B cell (primary cell): ENCODE results near the gene SPTLC2. TPM values are rescaled to one million over a fixed set of nuclear protein-coding genes. Genes with fewer than 3 reads are reported as not detected.

Experiments
- ATAC-seq: fragments of 200-7000 bp; cut with Tn5 transposase; one replicate; pipeline ENCODE4 v1.10.0; 2021; ENCODE audit warnings: low read depth, mild to moderate bottlenecking, moderate number of reproducible peaks, moderate library complexity
- CTCF ChIA-PET: fragments of 350-600 bp; sonication (Branson Sonifier 250); formaldehyde crosslinking; loops from one replicate; lab custom pipeline; 2021; ENCODE audit warnings: antibody characterized with exemption, inconsistent platforms; lab: Charles Lee
- POLR2A ChIA-PET: fragments of 350-600 bp; sonication (Branson Sonifier 250); formaldehyde crosslinking; loops from one replicate; lab custom pipeline; 2021; ENCODE audit warnings: antibody characterized with exemption; lab: Charles Lee
- DNase-seq: peaks from one replicate; pipeline ENCODE4 v3.0.0; 2013
- H2AFZ ChIP-seq: 2 replicates; pipeline ENCODE4 v1.6.1; 2012; ENCODE audit warnings: mild to moderate bottlenecking, low read depth, low read length; ENCODE audit not compliant: insufficient read depth, poor library complexity, severe bottlenecking
- H3K27ac ChIP-seq, 2 donors: 1 replicate in 1 of 2; 2 replicates in 1 of 2; pipeline ENCODE4 v1.5.1; 2012 to 2013; ENCODE audit warnings: low read length in 2 of 2, mild to moderate bottlenecking in 2 of 2, moderate library complexity in 1 of 2
- H3K27me3 ChIP-seq, 4 experiments: fragments of 200-600 bp in 1 of 4; sonication (generic) in 1 of 4; replicated peaks in 1 of 4; 1 replicate in 2 of 4; 2 replicates in 2 of 4; pipeline versions ENCODE4 v1.6.1 to v1.7.0; 2013 to 2016; ENCODE audit warnings: low read length in 3 of 4, mild to moderate bottlenecking in 2 of 4, mixed read lengths in 1 of 4, moderate library complexity in 1 of 4; ENCODE audit not compliant: insufficient read depth in 4 of 4, control insufficient read depth in 3 of 4; ENCODE audit errors: control extremely low read depth in 1 of 4
- H3K36me3 ChIP-seq, 2 experiments: replicated peaks in 1 of 2; 1 replicate in 1 of 2; 2 replicates in 1 of 2; pipeline versions ENCODE4 v1.6.1 to v1.7.1; 2013; ENCODE audit warnings: low read length in 1 of 2; ENCODE audit not compliant: insufficient read depth in 2 of 2, control insufficient read depth in 1 of 2; ENCODE audit errors: control extremely low read depth in 1 of 2, extremely low read depth in 1 of 2
- H3K4me1 ChIP-seq, 2 donors: fragments of 200-600 bp in 1 of 2; sonication (generic) in 1 of 2; 1 replicate in 1 of 2; 2 replicates in 1 of 2; pipeline versions ENCODE4 v1.5.1 to v1.6.1; 2013 to 2017; ENCODE audit warnings: low read length in 2 of 2; ENCODE audit not compliant: control insufficient read depth in 2 of 2, insufficient read depth in 2 of 2
- H3K4me2 ChIP-seq: replicated peaks from 2 replicates; pipeline ENCODE3; 2012; ENCODE audit warnings: mild to moderate bottlenecking, low read depth, low read length; ENCODE audit not compliant: poor library complexity, severe bottlenecking
- H3K4me3 ChIP-seq, 5 experiments: fragments of 200-600 bp in 1 of 5; sonication (generic) in 1 of 5; 1 replicate in 3 of 5; 2 replicates in 2 of 5; pipeline versions ENCODE4 v1.5.1 to v1.7.0; 2011 to 2016; ENCODE audit warnings: low read length in 4 of 5, mild to moderate bottlenecking in 4 of 5, low read depth in 2 of 5, control low read depth in 1 of 5, moderate library complexity in 1 of 5; ENCODE audit not compliant: insufficient read depth in 1 of 5; ENCODE audit errors: control extremely low read depth in 1 of 5, extremely low read depth in 1 of 5
- H3K79me2 ChIP-seq: fragments of 200-600 bp; sonication (generic); one replicate; pipeline ENCODE4 v1.6.0; 2016; ENCODE audit warnings: low read length; ENCODE audit not compliant: control insufficient read depth, insufficient read depth
- H3K9ac ChIP-seq: fragments of 200-600 bp; sonication (generic); 2 replicates; pipeline ENCODE4 v1.6.1; 2017; ENCODE audit warnings: mild to moderate bottlenecking, low read length, moderate library complexity
- H3K9me3 ChIP-seq, 3 donors: one replicate each; pipeline versions ENCODE4 v1.6.1 to v1.7.1; 2013; ENCODE audit warnings: low read length in 2 of 3; ENCODE audit not compliant: control insufficient read depth in 2 of 3, insufficient read depth in 1 of 3; ENCODE audit errors: control extremely low read depth in 1 of 3
- H4K20me1 ChIP-seq: 2 replicates; pipeline ENCODE4 v1.6.0; 2012; ENCODE audit warnings: mild to moderate bottlenecking, low read length; ENCODE audit not compliant: insufficient read depth, control insufficient read depth, poor library complexity, severe bottlenecking
- H3K27ac Mint-ChIP-seq: one replicate; pipeline ENCODE4 v1.8.0; 2021; ENCODE audit warnings: mixed read lengths
- H3K27me3 Mint-ChIP-seq: one replicate; pipeline ENCODE4 v1.8.0; 2021; ENCODE audit warnings: mixed read lengths
- H3K4me1 Mint-ChIP-seq: one replicate; pipeline ENCODE4 v1.8.0; 2021; ENCODE audit warnings: mixed read lengths
- H3K4me3 Mint-ChIP-seq: one replicate; pipeline ENCODE4 v1.8.0; 2021; ENCODE audit warnings: mixed read lengths
- H3K9me3 Mint-ChIP-seq: one replicate; pipeline ENCODE4 v1.8.0; 2022; ENCODE audit warnings: mixed read lengths; ENCODE audit not compliant: insufficient read depth
- EZH2 ChIP-seq: IDR thresholded peaks from 2 replicates; pipeline ENCODE4 v1.6.1; 2012; ENCODE audit warnings: borderline replicate concordance, low read depth, mild to moderate bottlenecking, moderate library complexity, low read length; ENCODE audit not compliant: insufficient read depth, poor library complexity, severe bottlenecking
- WGBS: methylation state at CpG from one replicate; pipeline ENCODE4 v1.1.5; 2013; ENCODE audit warnings: missing lambda C conversion rate; ENCODE audit not compliant: insufficient coverage; 5-methylcytosine and 5-hydroxymethylcytosine counted together
- intact Hi-C: fragments of 100-400 bp; cut with micrococcal nuclease; formaldehyde crosslinking; loops from one replicate; pipeline ENCODE4 v1.10.0; 2022
- polyA plus RNA-seq: library from polyadenylated mRNA; depleted of rRNA; stranded (reverse); fragments of >200 nt; gene quantifications from 2 replicates; pipeline ENCODE4 v1.2.3, GENCODE V29; 2012
- total RNA-seq, 2 donors: library from RNA; stranded (reverse); fragments of 120-200 nt in 1 of 2; gene quantifications; 1 replicate in 1 of 2; 2 replicates in 1 of 2; pipeline versions ENCODE4 v1.2.3 to v1.2.4, GENCODE V29; 2013 to 2022
- TF ChIP-seq, protein P1 (sequence below): fragments of 200-600 bp; IDR thresholded peaks from one replicate; pipeline ENCODE4 v1.8.0; 2022; ENCODE audit warnings: antibody characterized with exemption, mild to moderate bottlenecking

The SPTLC2 gene
- total and polyA plus RNA-seq, 2 donors (not counting 1 experiment from before 2014, with no cell fraction given), result 9.4 to 41.4 TPM

- H3K9me3 ChIP-seq, result no peaks in the 10 kb centered on the region
- H3K9me3 Mint-ChIP-seq, result no peaks in the 10 kb centered on the region
- no peaks in the 10 kb centered on the region for H3K27me3 ChIP-seq
- intact Hi-C loops, result no loop called here
- ATAC-seq (no peak), DNase-seq (no peak)
- no peak overlapping the region for H3K4me2 ChIP-seq
- no peak overlapping the region for H3K27ac Mint-ChIP-seq
- H3K36me3 ChIP-seq, result no peaks in the 10 kb centered on the region
- H3K4me1 ChIP-seq, result peaks cover 3 to 6% of the 10 kb centered on the region in 2 donors
- POLR2A ChIA-PET, result no interaction called here
- H3K4me3 ChIP-seq, result no peak overlapping the region
- 79% methylated on average over 2 of the region's 5 CpGs for WGBS
- H3K27me3 Mint-ChIP-seq, result no peaks in the 10 kb centered on the region
- no peak overlapping the region for H2AFZ ChIP-seq
- H3K4me3 Mint-ChIP-seq, result no peak overlapping the region
- H3K79me2 ChIP-seq, result no peaks in the 10 kb centered on the region
- H4K20me1 ChIP-seq, result no peaks in the 10 kb centered on the region
- H3K27ac ChIP-seq, result no peak overlapping the region
- H3K4me1 Mint-ChIP-seq, result no peaks in the 10 kb centered on the region
- CTCF ChIA-PET, result interaction anchor here (1.6 kb wide), 1 partner anchor 163 kb away, joined by 3 read pairs; no protein-coding TSS in a partner anchor
- no peak overlapping the region for H3K9ac ChIP-seq
- TF ChIP-seq EZH2, result no peak
- TF ChIP-seq, protein P1, sequence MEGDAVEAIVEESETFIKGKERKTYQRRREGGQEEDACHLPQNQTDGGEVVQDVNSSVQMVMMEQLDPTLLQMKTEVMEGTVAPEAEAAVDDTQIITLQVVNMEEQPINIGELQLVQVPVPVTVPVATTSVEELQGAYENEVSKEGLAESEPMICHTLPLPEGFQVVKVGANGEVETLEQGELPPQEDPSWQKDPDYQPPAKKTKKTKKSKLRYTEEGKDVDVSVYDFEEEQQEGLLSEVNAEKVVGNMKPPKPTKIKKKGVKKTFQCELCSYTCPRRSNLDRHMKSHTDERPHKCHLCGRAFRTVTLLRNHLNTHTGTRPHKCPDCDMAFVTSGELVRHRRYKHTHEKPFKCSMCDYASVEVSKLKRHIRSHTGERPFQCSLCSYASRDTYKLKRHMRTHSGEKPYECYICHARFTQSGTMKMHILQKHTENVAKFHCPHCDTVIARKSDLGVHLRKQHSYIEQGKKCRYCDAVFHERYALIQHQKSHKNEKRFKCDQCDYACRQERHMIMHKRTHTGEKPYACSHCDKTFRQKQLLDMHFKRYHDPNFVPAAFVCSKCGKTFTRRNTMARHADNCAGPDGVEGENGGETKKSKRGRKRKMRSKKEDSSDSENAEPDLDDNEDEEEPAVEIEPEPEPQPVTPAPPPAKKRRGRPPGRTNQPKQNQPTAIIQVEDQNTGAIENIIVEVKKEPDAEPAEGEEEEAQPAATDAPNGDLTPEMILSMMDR, result no peak
Measured at GRCh38 chr14:77478029-77478428, 138.4 kb downstream of the SPTLC2 start.

- DNase-seq, result no peak
- no peak for ATAC-seq
- Mint-ChIP-seq H3K4me1 (no peaks in the 10 kb centered on the region), H3K9me3 (no peaks in the 10 kb centered on the region), H3K27ac (no peak overlapping the region), H3K27me3 (no peaks in the 10 kb centered on the region), H3K4me3 (no peak overlapping the region)
- intact Hi-C loops, result no loop called here
- H3K27ac ChIP-seq, result no peak overlapping the region
- POLR2A ChIA-PET, result no interaction called here
- TF ChIP-seq, protein P1, result no peak
- no peak for TF ChIP-seq EZH2
- CTCF ChIA-PET, result no interaction called here
- H4K20me1 ChIP-seq, result no peaks in the 10 kb centered on the region
- 92% methylated on average over 35 of the region's 35 CpGs for WGBS
- H3K4me1 ChIP-seq, result peaks cover 3 to 6% of the 10 kb centered on the region in 2 donors
- no peaks in the 10 kb centered on the region for H3K36me3 ChIP-seq
- H3K4me3 ChIP-seq, result no peak overlapping the region
- H2AFZ ChIP-seq, result no peak overlapping the region
- no peaks in the 10 kb centered on the region for H3K79me2 ChIP-seq
- no peaks in the 10 kb centered on the region for H3K9me3 ChIP-seq
- H3K27me3 ChIP-seq, result no peaks in the 10 kb centered on the region
- no peak overlapping the region for H3K9ac ChIP-seq
- no peak overlapping the region for H3K4me2 ChIP-seq
Measured at GRCh38 chr14:77475432-77476115, 140.9 kb downstream of the SPTLC2 start.
